A673 (cell line): ENCODE results near the gene AKT3.

ENCODE experiments used
- EZH2 ChIP-seq: fragments of 200-600 bp; sonication (generic); IDR thresholded peaks from 2 replicates; pipeline ENCODE4 v1.6.1; 2017; ENCODE audit warnings: borderline replicate concordance, low read depth, mild to moderate bottlenecking, mixed read lengths, antibody characterized with exemption, low read length; ENCODE audit not compliant: poor library complexity, severe bottlenecking
- TF ChIP-seq, protein P1 (sequence below): fragments of 300-800, 200-600 bp; sonication (generic); conservative IDR thresholded peaks from 2 replicates; pipeline ENCODE4 v1.5.1; 2017; ENCODE audit warnings: low read depth, mild to moderate bottlenecking, antibody characterized with exemption, low read length, moderate library complexity, mixed read lengths

DNA sequence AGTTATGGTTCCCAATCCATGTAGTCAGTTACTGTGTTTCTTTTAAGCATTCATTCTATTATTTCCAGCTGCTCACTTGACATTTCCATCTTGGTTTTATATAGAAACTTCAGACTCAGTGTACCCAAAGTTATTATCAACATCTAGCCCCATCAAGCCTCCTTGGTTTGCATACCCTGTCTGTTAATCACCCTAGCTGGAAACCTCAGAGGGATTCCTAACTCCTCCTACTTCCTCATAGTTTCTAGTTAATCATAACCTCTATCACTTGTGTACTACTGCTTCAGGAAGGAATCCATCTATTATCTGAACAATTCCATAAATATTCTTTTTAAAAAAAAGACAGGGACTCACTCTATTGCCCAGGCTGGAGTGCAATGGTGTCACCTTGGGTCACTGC is 300.9 kb downstream of the AKT3 start:
- TF ChIP-seq, protein P1, sequence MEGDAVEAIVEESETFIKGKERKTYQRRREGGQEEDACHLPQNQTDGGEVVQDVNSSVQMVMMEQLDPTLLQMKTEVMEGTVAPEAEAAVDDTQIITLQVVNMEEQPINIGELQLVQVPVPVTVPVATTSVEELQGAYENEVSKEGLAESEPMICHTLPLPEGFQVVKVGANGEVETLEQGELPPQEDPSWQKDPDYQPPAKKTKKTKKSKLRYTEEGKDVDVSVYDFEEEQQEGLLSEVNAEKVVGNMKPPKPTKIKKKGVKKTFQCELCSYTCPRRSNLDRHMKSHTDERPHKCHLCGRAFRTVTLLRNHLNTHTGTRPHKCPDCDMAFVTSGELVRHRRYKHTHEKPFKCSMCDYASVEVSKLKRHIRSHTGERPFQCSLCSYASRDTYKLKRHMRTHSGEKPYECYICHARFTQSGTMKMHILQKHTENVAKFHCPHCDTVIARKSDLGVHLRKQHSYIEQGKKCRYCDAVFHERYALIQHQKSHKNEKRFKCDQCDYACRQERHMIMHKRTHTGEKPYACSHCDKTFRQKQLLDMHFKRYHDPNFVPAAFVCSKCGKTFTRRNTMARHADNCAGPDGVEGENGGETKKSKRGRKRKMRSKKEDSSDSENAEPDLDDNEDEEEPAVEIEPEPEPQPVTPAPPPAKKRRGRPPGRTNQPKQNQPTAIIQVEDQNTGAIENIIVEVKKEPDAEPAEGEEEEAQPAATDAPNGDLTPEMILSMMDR: no peak
- no peak for TF ChIP-seq EZH2
